ENCODE results near the gene OTX1. TPM values are rescaled to one million over a fixed set of nuclear protein-coding genes. Genes with fewer than 3 reads are reported as not detected.

OTX1 gene
- total RNA-seq, 2 donors from 2014 or later = not detected

DNA sequence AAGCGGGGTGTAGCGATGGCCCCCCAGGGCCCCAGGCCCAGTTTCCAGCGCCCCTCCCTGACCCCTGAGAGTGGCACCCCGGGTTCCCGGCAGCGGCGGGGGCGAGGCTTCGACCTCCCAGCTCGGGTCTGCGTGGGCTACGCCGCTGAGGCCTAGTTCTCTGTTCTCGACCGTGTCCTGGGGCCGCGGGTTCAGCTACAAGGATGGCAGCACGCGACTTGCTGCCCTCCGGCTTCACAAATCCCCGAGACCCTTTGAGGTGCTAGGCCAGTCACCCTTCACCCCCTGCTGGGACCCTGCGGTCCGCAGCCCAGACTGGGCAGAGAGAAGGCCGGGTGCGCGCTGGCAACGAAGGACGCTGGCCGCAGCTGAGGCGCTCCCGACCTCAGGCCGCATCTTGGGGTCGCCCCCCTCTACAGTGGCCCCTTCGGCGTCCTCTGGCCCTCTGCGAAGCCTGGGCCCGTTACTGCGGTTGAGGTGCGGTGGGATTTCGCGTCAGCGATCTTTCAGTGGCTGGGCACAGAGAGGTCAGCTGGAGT is 1.2 kb downstream of the OTX1 start:
- H3K4me3 Mint-ChIP-seq = peak overlapping the region; percentile 73

DNA sequence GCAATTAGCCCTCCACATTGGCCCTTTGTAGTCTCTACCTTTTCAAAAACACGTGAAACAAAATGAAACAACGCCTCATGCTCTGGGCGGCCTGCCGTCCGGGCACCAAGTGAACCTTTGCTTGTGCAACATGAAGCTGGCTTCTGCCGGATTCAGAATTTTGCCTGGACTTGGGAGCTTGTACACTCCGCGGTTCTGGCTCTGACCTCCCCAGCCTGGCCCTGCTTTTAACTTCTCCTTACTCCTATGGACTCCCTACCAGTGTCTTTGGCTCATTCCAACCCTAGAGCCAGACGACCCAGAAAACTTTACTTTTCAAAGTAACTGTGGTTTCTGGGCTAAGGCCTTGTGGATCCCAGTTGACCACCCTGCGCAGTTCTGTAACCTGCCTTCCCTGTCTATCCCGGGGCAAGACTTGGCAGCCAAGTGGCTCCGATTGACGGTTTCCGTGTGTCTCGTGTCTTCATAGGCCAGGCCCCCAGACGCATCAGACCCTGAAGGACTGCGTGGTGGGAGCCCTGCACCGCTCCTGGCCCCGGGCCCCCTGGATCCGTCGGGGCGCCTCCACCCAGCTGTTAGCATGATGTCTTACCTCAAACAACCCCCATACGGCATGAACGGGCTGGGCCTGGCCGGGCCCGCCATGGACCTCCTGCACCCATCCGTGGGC is 1.9 kb downstream of the OTX1 start:
- Mint-ChIP-seq H3K4me1 (peaks cover 33% of the 10 kb centered on the region), H3K4me3 (peak overlapping the region; percentile 30), H3K36me3 (ENCODE audit: low read depth) (peaks cover 11% of the 10 kb centered on the region), H3K27ac (no peak overlapping the region), H3K9me3 (no peaks in the 10 kb centered on the region), H3K27me3 (peaks cover 71% of the 10 kb centered on the region)
- ATAC-seq (replicated peaks) = no peak

More for the DNA sequence above, 1.2 kb downstream of the OTX1 start:
- no peak for ATAC-seq (replicated peaks)
- no peak overlapping the region for H3K27ac Mint-ChIP-seq
- H3K36me3 Mint-ChIP-seq (ENCODE audit: low read depth) = peaks cover 16% of the 10 kb centered on the region
- peaks cover 27% of the 10 kb centered on the region for H3K4me1 Mint-ChIP-seq
- no peaks in the 10 kb centered on the region for H3K9me3 Mint-ChIP-seq
- H3K27me3 Mint-ChIP-seq = peaks cover 68% of the 10 kb centered on the region

DNA sequence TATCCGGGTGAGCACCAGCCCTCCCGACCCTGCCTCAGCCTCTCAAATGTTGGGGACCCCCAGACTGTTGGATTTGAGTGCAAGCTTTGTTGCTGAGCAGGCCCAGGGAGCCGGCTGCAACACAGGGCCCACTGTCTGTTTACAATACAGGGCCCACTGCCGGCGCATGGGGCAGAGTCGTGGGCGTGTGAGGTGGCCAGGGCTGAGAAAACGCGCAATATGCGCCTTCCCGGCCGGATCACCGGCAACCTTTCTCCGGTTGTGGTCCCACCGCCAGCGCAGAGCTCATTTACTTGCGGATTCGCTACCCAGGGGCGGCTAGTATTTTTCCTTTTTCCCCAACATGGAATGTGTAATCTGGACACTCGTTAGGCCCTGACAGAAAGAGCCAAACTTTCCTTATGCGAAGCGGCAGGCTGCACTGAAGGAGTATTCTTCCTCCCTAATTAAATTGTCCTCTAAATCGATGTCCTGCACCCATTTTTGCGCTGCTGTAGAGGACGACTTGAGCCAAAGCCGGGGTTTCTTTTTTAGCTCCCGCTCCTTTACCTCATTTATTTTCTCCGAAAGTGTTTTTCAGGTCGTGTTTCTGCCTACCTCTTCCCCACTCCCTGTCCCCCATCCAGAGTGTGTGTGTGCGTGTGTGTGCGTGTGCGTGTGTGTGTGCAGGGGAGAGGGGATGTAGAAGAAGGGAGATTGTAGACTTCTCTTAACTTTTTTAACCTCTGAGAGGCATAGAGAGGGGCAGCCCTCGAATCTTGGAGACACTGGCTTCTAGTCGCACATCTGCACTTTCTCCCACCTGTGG is 2.7 kb downstream of the OTX1 start:
- no peaks in the 10 kb centered on the region for H3K9me3 Mint-ChIP-seq
- H3K36me3 Mint-ChIP-seq (ENCODE audit: low read depth) = peaks cover 11% of the 10 kb centered on the region
- H3K27ac Mint-ChIP-seq = no peak overlapping the region
- peak overlapping the region; percentile 52 for H3K4me3 Mint-ChIP-seq
- no peak for ATAC-seq (replicated peaks)
- peaks cover 74% of the 10 kb centered on the region for H3K27me3 Mint-ChIP-seq
- peaks cover 30% of the 10 kb centered on the region for H3K4me1 Mint-ChIP-seq

DNA sequence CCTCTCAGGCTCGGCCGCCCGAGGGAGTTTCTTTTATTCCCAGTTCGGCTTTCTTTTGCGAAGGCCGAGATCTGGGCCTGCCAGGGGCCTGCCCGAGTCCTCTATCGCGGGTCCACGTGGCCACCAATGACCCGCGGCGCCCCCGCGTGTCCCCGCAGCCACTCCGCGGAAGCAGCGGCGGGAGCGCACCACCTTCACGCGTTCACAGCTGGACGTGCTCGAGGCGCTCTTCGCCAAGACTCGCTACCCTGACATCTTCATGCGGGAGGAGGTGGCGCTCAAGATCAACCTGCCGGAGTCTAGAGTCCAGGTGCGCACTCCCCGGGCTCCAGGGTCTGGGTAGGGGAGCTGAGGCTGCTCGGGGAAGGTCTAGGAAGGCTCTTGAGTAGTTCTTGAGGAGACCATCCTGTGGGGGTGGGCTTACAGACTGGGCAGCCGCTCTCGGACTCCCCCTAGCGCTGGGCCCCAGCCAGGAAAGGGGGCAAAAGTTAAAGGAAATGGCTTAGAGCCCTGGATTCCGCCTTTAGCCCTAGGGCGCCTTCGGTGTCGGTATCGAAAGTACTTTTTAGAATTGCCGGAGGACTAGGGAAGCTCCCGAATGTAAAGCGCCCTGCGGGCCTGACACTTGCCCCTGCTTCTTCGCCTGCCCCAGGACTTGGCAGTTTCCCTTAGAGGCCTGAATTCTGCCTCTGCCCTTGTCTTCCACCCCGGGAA is 3.4 kb downstream of the OTX1 start:
- peaks cover 24% of the 10 kb centered on the region for H3K4me1 Mint-ChIP-seq
- no peak overlapping the region for H3K27ac Mint-ChIP-seq
- H3K36me3 Mint-ChIP-seq (ENCODE audit: low read depth) = peaks cover 6% of the 10 kb centered on the region
- H3K9me3 Mint-ChIP-seq = no peaks in the 10 kb centered on the region
- H3K27me3 Mint-ChIP-seq = peaks cover 72% of the 10 kb centered on the region
- H3K4me3 Mint-ChIP-seq = peak overlapping the region; percentile 52
- no peak for ATAC-seq (replicated peaks)

DNA sequence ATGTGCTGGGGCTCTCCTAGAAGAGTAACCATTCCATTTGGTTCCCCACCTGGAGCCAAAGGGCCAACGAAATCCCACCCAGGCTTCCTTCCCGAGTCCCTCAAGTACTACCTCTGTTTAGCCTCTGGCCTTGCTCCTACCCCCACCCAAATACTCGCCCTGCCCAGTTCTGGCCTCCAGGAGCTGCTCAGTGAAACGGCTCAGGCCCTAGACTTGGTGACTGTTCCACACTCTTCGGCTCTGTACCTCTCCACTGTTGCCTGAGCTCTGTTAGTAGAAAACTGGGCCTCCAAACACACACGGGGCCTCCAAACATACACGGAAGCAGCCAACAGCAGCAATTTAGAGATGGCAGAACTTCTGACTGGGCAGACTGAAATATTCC is 4.2 kb downstream of the OTX1 start:
- Mint-ChIP-seq H3K27me3 (peaks cover 68% of the 10 kb centered on the region), H3K27ac (no peak overlapping the region), H3K9me3 (no peaks in the 10 kb centered on the region), H3K4me1 (peaks cover 21% of the 10 kb centered on the region), H3K4me3 (peak overlapping the region; percentile 52), H3K36me3 (ENCODE audit: low read depth) (peaks cover 5% of the 10 kb centered on the region)
- ATAC-seq (replicated peaks) = no peak

DNA sequence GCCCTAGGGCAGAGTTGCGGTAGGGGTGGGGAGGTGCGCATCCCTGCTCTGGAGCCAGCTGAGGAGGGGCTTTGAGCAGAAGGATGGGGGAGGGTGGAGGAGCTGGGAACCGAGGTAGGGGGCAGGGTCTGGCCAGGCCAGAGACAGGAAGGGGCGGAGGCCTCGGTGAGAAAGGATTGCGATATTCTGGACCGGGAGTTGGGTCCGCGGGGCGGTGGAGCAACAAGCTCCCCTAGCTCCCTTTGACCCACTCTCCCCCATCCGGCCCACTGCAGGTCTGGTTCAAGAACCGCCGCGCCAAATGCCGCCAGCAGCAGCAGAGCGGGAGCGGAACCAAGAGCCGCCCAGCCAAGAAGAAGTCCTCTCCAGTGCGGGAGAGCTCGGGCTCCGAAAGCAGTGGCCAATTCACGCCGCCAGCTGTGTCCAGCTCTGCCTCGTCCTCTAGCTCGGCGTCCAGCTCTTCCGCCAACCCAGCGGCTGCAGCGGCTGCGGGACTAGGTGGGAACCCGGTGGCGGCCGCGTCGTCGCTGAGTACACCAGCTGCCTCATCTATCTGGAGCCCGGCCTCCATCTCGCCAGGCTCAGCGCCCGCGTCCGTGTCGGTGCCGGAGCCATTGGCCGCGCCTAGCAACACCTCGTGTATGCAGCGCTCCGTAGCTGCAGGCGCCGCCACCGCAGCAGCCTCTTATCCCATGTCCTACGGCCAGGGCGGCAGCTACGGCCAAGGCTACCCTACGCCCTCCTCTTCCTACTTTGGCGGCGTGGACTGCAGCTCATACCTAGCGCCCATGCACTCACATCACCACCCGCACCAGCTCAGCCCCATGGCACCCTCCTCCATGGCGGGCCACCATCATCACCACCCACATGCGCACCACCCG is 4.8 kb downstream of the OTX1 start:
- H3K4me1 Mint-ChIP-seq = peaks cover 19% of the 10 kb centered on the region

DNA sequence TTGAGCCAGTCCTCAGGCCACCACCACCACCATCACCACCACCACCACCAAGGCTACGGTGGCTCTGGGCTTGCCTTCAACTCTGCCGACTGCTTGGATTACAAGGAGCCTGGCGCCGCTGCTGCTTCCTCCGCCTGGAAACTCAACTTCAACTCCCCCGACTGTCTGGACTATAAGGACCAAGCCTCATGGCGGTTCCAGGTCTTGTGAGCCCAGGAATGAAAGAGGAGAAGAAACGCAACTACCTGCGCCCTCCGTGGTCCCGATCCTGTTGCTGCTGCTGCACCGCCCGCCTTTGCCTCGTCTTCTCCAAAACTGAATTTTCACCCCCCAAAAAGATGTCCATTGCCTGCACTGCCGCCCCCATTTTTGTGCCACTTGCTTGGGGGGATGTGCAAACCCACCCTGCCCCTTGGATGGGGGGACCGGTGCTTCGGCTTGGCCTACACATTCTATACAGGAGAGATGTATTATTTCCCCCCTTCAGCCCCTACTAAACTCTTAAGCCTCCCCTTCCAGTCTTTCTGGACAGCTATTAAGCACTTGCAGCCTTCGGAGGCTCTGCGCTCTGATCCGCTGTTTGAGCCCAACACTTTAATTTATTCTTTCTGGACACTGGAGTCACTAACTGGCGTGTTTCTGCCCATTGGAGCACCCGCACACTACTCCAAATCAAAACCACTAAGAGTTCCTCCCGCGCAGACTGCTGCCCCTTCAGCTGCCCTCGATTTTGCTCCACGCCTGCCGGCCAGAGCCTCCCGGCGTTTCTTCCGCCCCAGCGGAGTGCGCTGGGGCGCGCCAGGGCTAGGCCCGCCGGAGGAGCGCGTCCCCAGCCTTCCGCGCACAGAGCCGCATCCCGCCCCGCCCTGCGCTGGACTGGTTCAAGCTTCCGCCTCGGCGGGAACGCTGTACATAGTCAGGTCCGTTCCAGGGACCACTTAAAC is 5.7 kb downstream of the OTX1 start:
- Mint-ChIP-seq H3K4me3 (peak overlapping the region; percentile 38), H3K36me3 (ENCODE audit: low read depth) (peaks cover 5% of the 10 kb centered on the region), H3K27me3 (peaks cover 70% of the 10 kb centered on the region), H3K9me3 (no peaks in the 10 kb centered on the region), H3K27ac (no peak overlapping the region), H3K4me1 (peaks cover 19% of the 10 kb centered on the region)
- no peak for ATAC-seq (replicated peaks)

More for the DNA sequence above, 4.8 kb downstream of the OTX1 start:
- no peak overlapping the region for H3K27ac Mint-ChIP-seq
- H3K36me3 Mint-ChIP-seq (ENCODE audit: low read depth) = peaks cover 5% of the 10 kb centered on the region
- peak overlapping the region; percentile 52 for H3K4me3 Mint-ChIP-seq
- ATAC-seq (replicated peaks) = no peak
- no peaks in the 10 kb centered on the region for H3K9me3 Mint-ChIP-seq
- peaks cover 71% of the 10 kb centered on the region for H3K27me3 Mint-ChIP-seq

DNA sequence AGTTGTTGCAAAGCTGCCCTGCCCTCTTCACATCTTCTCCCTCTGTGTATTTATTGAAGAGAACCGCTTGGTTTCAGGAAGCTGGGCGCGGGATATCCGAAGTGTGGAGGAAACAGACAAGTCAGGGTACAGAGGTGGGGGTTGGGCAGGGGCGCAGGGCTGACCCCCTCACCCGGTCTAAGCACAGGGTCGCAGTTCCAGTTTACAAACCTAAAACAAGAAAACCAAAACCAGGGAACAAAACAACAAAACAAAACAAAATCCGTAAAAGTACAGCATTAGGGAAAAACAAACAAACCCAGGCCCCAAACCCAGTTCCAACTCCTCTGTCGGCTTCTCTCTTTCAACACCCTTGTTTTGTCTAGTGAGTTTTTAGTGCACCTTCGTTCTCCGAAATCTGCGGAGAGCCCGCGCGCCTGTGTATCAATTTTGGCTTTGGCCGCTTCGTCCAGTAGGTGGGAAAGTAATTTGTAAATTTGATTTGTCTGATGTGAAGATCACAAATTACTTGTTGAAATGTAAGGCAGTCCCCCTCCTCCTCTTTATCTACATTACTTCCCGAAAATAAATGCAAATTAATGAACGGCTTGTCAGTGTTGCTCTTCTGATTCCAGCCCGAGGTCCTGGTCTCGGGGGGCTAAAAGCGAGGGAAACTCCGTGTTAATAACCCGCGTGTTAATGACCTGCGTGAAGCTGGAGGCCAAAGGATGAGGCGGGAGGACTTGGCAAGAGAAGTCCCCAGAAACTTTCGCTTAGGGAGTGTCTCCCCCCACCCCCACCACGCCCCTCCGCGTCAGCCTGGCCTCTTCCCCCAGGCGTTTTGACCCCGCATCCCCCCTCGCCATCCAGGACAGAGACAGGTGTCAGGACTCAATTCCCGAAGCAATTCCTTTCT is 6.9 kb downstream of the OTX1 start:
- Mint-ChIP-seq H3K27me3 (peaks cover 71% of the 10 kb centered on the region), H3K4me3 (peak overlapping the region; percentile 38), H3K4me1 (peaks cover 19% of the 10 kb centered on the region), H3K27ac (no peak overlapping the region), H3K9me3 (no peaks in the 10 kb centered on the region), H3K36me3 (ENCODE audit: low read depth) (peaks cover 5% of the 10 kb centered on the region)
- ATAC-seq (replicated peaks) = no peak

DNA sequence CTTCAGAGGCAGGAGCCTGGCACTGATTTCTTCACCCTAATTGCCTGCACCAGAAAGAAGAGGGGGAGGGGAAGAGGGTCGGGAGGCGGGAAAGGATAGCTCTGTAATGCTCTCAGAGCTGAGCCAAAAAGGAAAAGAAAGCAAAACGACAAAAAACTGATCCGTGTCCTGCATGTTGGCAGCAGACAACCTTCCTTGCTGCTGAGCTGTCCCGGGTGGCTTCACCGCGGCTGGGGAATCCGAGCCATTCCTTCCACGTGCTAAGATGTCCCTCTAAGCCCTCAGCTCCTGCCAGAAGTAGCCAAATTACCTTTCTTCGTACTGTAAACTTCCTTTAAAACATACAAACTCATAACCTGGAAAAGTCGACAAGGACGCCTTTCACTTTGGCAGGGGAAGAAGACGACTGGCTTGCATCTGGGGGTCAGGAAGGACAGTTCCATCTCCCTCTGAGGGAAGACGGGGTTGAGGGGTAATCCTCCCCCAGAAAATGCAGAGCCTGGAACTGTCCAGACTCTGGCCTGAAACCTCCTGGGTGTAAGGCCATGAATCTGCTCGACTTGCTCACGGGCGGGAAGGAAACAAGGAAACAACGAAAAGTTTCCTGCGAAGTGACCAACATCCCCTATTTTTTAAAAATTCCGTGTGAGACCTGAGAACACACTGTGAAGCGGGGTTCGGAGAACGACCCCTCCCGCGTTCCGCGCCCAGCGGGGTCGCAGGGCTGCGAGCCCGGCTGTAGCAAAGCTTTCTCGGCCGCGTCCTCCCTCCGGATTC is 7.7 kb downstream of the OTX1 start:
- H3K9me3 Mint-ChIP-seq = no peaks in the 10 kb centered on the region
- H3K27ac Mint-ChIP-seq = no peak overlapping the region
- peaks cover 70% of the 10 kb centered on the region for H3K27me3 Mint-ChIP-seq
- peaks cover 19% of the 10 kb centered on the region for H3K4me1 Mint-ChIP-seq
- H3K4me3 Mint-ChIP-seq = peak overlapping the region; percentile 38
- peaks cover 5% of the 10 kb centered on the region for H3K36me3 Mint-ChIP-seq (ENCODE audit: low read depth)
- no peak for ATAC-seq (replicated peaks)

DNA sequence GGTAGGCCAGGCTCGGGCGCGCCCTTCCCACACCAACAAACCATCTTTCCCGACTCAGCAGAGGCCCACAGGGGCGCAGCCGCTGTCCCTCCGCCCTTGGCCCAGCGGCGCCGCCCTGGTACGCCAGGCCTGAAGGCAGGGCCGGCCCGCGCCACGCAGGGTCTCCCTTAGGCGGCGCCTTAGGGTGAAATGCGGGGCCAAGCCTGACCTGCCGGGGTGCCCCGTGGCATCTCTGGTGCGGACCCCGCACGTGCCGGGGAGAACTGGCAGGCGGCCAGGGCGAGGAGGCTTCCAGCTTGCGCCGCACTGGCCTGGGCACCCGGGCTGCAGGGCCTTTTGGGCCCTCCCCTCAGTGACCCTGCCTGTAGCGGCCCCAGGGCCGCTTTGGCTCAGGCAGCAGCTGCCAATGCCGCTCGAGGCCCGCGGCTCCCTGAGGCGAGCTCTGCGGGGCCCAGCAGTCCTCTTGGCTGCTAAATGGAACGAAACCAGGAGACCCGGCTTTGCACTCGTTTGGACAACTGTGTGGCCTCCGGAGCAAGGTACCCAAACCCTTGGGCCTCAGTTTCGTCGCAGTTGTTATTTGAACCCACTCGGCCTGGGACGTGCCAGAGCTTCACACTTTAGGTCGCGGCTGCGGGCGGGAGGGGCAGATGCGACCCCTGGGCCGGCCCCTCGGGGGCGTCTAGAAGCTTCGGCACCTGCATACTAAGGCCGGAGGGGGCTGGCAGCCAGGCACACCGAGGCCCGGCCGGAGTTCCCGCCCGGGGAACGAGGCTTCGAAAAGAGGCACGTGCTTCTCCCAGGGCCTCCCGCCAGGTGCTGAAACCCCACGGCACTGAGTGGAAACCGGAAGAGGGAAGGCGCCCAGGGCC is 8.5 kb downstream of the OTX1 start:
- peaks cover 4% of the 10 kb centered on the region for H3K36me3 Mint-ChIP-seq (ENCODE audit: low read depth)
- H3K9me3 Mint-ChIP-seq = no peaks in the 10 kb centered on the region
- H3K27me3 Mint-ChIP-seq = peaks cover 71% of the 10 kb centered on the region
- no peak for ATAC-seq (replicated peaks)
- peak overlapping the region; percentile 38 for H3K4me3 Mint-ChIP-seq
- peaks cover 19% of the 10 kb centered on the region for H3K4me1 Mint-ChIP-seq
- H3K27ac Mint-ChIP-seq = no peak overlapping the region

Measured in activated T-helper 17 cell treated with anti-CD3 and anti-CD28 coated beads, Interleukin-2, amount 50 U/mL, for 72 hours (primary cell).